Colonic mucosa (tissue), 4 donors: Measurements from ENCODE around the gene EMILIN3. TPM values are rescaled to one million over a fixed set of nuclear protein-coding genes. Genes with fewer than 3 reads are reported as not detected.

Source experiments
- DNase-seq: peaks from one replicate; pipeline ENCODE4 v3.0.0-alpha.2; 2020
- H3K27ac ChIP-seq: fragments of 200-600 bp; one replicate; pipeline ENCODE4 v1.8.0; 2021
- H3K27me3 ChIP-seq: fragments of 200-600 bp; one replicate; pipeline ENCODE4 v1.8.0; 2021
- H3K36me3 ChIP-seq: fragments of 200-600 bp; one replicate; pipeline ENCODE4 v1.8.0; 2021
- H3K4me1 ChIP-seq: fragments of 200-600 bp; one replicate; pipeline ENCODE4 v1.8.0; 2021; ENCODE audit warnings: mild to moderate bottlenecking
- H3K4me3 ChIP-seq: fragments of 200-600 bp; one replicate; pipeline ENCODE4 v1.8.0; 2021
- H3K9ac ChIP-seq, 2 donors: one replicate each; pipeline ENCODE4 v1.7.0; 2013; ENCODE audit warnings: control low read depth in 2 of 2, low read depth in 2 of 2, low read length in 2 of 2
- H3K9me3 ChIP-seq: fragments of 200-600 bp; one replicate; pipeline ENCODE4 v1.8.0; 2021
- intact Hi-C: fragments of 100-400 bp; cut with DNase I; formaldehyde crosslinking; loops from one replicate; pipeline ENCODE4 v1.14.1; 2022
- total RNA-seq, 2 donors: library from RNA; stranded (reverse); fragmentation: NEBNext Ultra II Directional in 1 of 2; extraction: Animal tissue kit (Norgen Biotek cat#: 25700) in 1 of 2; gene quantifications; one replicate each; pipeline ENCODE4 v1.2.1, GENCODE V29; 2021
- TF ChIP-seq, protein P1 (sequence below): fragments of 200-600 bp; IDR thresholded peaks from one replicate; pipeline ENCODE4 v1.8.0; 2022; ENCODE audit warnings: antibody characterized with exemption, mild to moderate bottlenecking
- donor health status: healthy.
- donor health status: DM: no; HTN: no; CAD: no.
- donor health status: DM: no; HTN: no; CAD: no.

Gene EMILIN3
- total RNA-seq: under 1 TPM; 0.20 to 0.40 TPM

DNA sequence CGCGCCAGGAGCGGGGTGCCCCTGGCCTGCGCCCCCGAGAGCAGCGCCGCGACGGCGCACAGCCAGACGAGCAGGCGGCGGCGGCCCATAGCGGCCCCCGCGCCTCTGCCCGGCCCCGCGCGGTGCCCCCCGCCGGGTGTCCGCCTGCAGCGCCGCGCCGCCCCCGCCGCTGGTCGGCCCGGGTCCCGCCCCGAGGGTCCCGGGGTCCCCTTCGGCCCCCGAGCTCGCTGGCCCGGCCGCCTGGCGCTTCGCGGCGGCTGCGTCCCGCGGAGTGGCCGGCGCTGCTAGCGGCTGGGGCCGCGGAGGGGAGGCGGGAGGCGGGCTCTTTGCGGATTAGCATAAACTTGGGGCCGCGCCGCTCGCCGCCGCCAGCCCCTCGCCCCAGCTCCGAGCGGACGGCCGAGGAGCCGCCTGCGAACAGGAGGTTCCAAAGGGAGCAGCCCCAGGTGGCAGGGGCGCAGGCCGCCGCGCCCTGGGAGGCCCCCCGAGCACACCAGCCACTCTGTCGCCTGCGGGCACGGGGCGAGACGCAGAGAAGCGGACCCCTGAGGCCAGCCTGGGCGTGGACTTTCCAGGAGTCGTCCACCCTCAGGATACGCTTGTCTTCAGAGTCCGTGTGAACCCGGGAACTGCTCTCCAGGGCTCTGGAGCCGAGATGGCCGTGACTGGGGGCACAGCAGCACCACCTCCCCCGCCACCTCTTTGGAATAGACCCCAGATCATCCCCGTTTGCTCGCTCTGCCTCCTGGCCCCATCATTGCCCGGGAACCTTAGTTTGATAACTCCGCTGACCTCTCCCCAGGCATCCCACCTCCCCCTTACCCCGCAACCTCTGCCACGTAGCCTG, at the start of gene EMILIN3:
TSS of gene EMILIN3 (minus strand) at position 273 of the 847 bp plus-strand sequence. CDS start at position 89, 184 bp downstream.
- H3K36me3 ChIP-seq: no peaks in the 10 kb centered on the region
- peak within 1 kb of the TSS; percentile 13 for H3K4me3 ChIP-seq
- H3K27ac ChIP-seq: no peak within 1 kb of the TSS
- intact Hi-C loops: no loop called here
- DNase-seq: no peak
- no peaks in the 10 kb centered on the region for H3K9me3 ChIP-seq
- TF ChIP-seq, protein P1, sequence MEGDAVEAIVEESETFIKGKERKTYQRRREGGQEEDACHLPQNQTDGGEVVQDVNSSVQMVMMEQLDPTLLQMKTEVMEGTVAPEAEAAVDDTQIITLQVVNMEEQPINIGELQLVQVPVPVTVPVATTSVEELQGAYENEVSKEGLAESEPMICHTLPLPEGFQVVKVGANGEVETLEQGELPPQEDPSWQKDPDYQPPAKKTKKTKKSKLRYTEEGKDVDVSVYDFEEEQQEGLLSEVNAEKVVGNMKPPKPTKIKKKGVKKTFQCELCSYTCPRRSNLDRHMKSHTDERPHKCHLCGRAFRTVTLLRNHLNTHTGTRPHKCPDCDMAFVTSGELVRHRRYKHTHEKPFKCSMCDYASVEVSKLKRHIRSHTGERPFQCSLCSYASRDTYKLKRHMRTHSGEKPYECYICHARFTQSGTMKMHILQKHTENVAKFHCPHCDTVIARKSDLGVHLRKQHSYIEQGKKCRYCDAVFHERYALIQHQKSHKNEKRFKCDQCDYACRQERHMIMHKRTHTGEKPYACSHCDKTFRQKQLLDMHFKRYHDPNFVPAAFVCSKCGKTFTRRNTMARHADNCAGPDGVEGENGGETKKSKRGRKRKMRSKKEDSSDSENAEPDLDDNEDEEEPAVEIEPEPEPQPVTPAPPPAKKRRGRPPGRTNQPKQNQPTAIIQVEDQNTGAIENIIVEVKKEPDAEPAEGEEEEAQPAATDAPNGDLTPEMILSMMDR: no peak
- peaks cover 28% of the 10 kb centered on the region for H3K27me3 ChIP-seq
- no peak within 1 kb of the TSS for H3K9ac ChIP-seq
- H3K4me1 ChIP-seq: no peaks in the 10 kb centered on the region

DNA sequence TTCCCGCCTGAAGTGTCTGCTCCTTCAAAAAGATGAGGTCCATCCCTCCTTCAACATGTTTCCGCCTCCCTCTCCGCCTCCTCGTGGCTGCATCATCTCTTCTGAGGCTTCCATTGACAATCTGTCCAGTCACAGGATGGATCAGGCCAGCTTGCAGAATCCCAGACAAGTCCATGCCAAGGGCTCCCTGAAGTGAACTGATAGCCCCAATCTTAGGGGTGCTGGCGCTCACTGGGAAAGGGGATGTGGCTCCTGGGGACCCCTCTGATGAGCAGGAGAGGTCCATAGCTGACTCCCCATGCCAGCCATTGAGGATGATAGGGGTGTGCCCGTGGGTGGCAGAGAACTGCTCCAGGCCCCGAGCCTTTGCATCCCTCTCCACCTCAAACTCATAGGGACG, 48.6 kb upstream of the EMILIN3 start:
- Histone ChIP-seq H3K9me3 (no peaks in the 10 kb centered on the region), H3K9ac (no peak overlapping the region), H3K27ac (no peak overlapping the region), H3K4me1 (no peaks in the 10 kb centered on the region), H3K36me3 (peaks cover 28% of the 10 kb centered on the region), H3K27me3 (no peaks in the 10 kb centered on the region), H3K4me3 (no peak overlapping the region)
- TF ChIP-seq, protein P1: no peak
- intact Hi-C loops: loop anchor here (10.0 kb wide), 1 partner anchor 450 kb away; no protein-coding TSS in a partner anchor
- no peak for DNase-seq

DNA sequence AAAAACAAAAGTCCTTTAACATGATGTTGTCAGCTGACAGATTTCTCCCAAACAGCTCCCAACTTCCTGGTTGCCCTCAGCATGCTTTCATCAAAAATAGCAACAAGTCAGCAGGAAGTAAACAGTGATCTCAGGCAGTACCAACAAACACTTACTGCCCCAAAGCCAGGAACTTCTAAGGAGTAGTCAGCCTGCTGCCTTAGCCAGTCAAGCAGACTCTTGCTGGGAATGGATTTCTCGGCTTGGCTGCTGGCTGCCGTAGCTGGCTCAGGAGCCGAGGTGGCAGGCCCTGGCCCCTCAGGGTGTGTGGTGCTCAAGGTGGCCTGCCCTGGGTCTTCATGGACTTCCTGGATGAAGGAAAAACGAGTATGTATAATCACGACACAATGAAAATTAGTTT, 46.6 kb upstream of the EMILIN3 start:
- Histone ChIP-seq H3K9me3 (no peaks in the 10 kb centered on the region), H3K4me1 (no peaks in the 10 kb centered on the region), H3K27ac (no peak overlapping the region), H3K36me3 (peaks cover 28% of the 10 kb centered on the region), H3K4me3 (no peak overlapping the region), H3K27me3 (no peaks in the 10 kb centered on the region), H3K9ac (no peak overlapping the region)
- DNase-seq: no peak
- intact Hi-C loops: loop anchor here (5.0 to 10.0 kb wide), 2 partner anchors 71 to 448 kb away; partner anchors contain the start of gene LPIN3
- TF ChIP-seq, protein P1: no peak

GRCh38 chr20:41412324-41413120, 45.9 kb upstream of the EMILIN3 start:
- no peak overlapping the region for H3K27ac ChIP-seq
- intact Hi-C loops: loop anchor here (5.0 to 10.0 kb wide), 2 partner anchors 70 to 448 kb away; partner anchors contain the start of gene LPIN3
- no peak for DNase-seq
- no peaks in the 10 kb centered on the region for H3K9me3 ChIP-seq
- H3K9ac ChIP-seq: no peak overlapping the region
- H3K36me3 ChIP-seq: peaks cover 29% of the 10 kb centered on the region
- TF ChIP-seq, protein P1: no peak
- H3K27me3 ChIP-seq: no peaks in the 10 kb centered on the region
- H3K4me1 ChIP-seq: no peaks in the 10 kb centered on the region
- no peak overlapping the region for H3K4me3 ChIP-seq

DNA sequence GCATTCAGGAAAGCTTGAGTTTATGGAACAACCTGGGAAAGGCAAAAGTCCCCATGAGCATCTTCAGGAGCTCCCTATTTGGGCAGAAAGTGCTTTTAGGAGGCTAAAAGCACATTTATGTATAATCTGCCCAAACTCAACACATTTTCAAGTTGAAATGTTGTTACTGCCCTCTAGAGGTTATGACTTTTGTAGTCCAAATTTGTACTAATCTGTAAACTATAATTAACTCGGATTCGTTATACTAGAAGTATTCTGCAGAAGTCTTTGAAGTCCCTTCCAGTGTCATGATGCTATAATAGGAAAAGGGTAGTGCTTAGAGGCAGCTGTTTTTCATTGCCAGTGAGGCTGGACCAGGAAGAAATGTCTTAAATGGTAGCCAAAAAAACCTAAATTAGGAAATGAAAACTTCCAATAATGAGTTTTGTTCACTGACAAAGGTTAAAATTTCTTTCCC, 44.8 kb upstream of the EMILIN3 start:
- Histone ChIP-seq H3K4me3 (no peak overlapping the region), H3K27me3 (no peaks in the 10 kb centered on the region), H3K9ac (no peak overlapping the region), H3K27ac (no peak overlapping the region), H3K4me1 (no peaks in the 10 kb centered on the region), H3K36me3 (peaks cover 25% of the 10 kb centered on the region), H3K9me3 (no peaks in the 10 kb centered on the region)
- TF ChIP-seq, protein P1: no peak
- intact Hi-C loops: loop anchor here (5.0 to 10.0 kb wide), 2 partner anchors 69 to 447 kb away; partner anchors contain the start of gene LPIN3
- no peak for DNase-seq
